Neural progenitor cell (in vitro differentiated cells): ENCODE data around the gene NT5DC1.

Source experiments
- EZH2 ChIP-seq: fragments of 200-600 bp; sonication (generic); IDR thresholded peaks from 2 replicates; pipeline ENCODE4 v1.6.1; 2017; ENCODE audit warnings: antibody characterized with exemption, mild to moderate bottlenecking, moderate library complexity
- EZH2phosphoT487 ChIP-seq: fragments of 200-600 bp; sonication (generic); IDR thresholded peaks from 2 replicates; pipeline ENCODE4 v1.6.1; 2017; ENCODE audit warnings: antibody characterized with exemption
- TF ChIP-seq, protein P1 (sequence below): fragments of 200-600 bp; sonication (generic); IDR thresholded peaks from 2 replicates; pipeline ENCODE4 v1.5.1; 2017; ENCODE audit warnings: antibody characterized with exemption, mild to moderate bottlenecking

DNA sequence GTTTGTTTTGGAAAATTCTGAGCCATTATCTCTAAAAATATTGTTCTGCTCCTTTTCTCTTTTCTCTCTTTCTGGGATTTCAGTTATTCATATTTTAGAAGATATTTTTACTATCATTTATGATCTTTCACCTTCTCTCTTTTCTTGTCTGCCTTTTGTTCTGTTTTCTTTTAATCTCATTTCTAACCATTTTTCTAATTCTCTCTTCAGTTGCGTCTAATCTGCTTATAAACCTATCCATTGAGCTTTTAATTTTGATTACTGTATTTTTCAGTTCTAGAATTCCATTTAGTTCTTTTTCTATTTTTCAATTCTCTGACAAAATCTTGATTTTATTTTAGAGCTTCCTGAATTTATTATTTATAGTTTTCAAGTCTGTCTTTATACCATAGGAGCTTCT, 67.5 kb downstream of the NT5DC1 start:
- TF ChIP-seq, protein P1, sequence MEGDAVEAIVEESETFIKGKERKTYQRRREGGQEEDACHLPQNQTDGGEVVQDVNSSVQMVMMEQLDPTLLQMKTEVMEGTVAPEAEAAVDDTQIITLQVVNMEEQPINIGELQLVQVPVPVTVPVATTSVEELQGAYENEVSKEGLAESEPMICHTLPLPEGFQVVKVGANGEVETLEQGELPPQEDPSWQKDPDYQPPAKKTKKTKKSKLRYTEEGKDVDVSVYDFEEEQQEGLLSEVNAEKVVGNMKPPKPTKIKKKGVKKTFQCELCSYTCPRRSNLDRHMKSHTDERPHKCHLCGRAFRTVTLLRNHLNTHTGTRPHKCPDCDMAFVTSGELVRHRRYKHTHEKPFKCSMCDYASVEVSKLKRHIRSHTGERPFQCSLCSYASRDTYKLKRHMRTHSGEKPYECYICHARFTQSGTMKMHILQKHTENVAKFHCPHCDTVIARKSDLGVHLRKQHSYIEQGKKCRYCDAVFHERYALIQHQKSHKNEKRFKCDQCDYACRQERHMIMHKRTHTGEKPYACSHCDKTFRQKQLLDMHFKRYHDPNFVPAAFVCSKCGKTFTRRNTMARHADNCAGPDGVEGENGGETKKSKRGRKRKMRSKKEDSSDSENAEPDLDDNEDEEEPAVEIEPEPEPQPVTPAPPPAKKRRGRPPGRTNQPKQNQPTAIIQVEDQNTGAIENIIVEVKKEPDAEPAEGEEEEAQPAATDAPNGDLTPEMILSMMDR, result no peak
- TF ChIP-seq EZH2, result no peak
- no peak for TF ChIP-seq EZH2phosphoT487
